ENCODE data around the gene KNOP1.

DNA sequence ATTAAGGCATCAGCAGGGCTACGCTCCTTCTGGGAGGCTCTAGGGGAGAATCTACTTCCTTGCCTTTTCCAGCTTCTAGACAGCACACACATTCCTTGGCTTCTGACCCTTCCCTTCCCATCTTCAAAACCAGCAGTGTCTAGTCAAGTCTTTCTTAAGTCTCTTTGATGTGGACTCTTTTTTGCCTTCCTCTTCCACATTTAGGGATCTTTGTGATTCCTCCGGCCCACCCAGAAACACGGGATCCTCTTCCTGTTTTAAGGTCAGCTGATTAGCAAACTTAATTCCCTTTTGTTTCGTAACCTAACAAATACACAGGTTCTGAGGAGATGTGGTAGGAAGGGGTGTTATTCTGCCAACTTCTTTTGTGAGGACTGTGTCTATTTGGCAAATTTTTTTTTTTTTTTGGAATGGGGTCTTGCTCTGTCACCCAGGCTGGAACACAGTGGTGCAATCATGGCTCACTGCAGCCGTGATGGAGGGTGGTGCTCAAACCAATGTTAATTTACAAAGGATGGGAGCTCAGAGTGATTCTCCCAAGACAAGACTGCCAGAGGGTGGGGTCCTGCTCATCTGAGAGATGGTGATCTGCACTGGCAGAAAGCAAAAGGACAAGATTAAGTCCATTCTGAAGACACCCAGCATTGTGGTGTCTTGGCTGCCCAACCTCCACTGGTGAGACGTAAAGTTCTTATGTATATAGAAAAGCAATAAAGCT is 14.7 kb downstream of the KNOP1 start:
- TF ChIP-seq BHLHE40 (IDR thresholded peaks at IDR 0.05; ENCODE audit: low read length): no peak
- TF ChIP-seq KLF13 (CRISPR knock-in tag; IDR thresholded peaks at IDR 0.05): no peak
- TF ChIP-seq, protein P1, sequence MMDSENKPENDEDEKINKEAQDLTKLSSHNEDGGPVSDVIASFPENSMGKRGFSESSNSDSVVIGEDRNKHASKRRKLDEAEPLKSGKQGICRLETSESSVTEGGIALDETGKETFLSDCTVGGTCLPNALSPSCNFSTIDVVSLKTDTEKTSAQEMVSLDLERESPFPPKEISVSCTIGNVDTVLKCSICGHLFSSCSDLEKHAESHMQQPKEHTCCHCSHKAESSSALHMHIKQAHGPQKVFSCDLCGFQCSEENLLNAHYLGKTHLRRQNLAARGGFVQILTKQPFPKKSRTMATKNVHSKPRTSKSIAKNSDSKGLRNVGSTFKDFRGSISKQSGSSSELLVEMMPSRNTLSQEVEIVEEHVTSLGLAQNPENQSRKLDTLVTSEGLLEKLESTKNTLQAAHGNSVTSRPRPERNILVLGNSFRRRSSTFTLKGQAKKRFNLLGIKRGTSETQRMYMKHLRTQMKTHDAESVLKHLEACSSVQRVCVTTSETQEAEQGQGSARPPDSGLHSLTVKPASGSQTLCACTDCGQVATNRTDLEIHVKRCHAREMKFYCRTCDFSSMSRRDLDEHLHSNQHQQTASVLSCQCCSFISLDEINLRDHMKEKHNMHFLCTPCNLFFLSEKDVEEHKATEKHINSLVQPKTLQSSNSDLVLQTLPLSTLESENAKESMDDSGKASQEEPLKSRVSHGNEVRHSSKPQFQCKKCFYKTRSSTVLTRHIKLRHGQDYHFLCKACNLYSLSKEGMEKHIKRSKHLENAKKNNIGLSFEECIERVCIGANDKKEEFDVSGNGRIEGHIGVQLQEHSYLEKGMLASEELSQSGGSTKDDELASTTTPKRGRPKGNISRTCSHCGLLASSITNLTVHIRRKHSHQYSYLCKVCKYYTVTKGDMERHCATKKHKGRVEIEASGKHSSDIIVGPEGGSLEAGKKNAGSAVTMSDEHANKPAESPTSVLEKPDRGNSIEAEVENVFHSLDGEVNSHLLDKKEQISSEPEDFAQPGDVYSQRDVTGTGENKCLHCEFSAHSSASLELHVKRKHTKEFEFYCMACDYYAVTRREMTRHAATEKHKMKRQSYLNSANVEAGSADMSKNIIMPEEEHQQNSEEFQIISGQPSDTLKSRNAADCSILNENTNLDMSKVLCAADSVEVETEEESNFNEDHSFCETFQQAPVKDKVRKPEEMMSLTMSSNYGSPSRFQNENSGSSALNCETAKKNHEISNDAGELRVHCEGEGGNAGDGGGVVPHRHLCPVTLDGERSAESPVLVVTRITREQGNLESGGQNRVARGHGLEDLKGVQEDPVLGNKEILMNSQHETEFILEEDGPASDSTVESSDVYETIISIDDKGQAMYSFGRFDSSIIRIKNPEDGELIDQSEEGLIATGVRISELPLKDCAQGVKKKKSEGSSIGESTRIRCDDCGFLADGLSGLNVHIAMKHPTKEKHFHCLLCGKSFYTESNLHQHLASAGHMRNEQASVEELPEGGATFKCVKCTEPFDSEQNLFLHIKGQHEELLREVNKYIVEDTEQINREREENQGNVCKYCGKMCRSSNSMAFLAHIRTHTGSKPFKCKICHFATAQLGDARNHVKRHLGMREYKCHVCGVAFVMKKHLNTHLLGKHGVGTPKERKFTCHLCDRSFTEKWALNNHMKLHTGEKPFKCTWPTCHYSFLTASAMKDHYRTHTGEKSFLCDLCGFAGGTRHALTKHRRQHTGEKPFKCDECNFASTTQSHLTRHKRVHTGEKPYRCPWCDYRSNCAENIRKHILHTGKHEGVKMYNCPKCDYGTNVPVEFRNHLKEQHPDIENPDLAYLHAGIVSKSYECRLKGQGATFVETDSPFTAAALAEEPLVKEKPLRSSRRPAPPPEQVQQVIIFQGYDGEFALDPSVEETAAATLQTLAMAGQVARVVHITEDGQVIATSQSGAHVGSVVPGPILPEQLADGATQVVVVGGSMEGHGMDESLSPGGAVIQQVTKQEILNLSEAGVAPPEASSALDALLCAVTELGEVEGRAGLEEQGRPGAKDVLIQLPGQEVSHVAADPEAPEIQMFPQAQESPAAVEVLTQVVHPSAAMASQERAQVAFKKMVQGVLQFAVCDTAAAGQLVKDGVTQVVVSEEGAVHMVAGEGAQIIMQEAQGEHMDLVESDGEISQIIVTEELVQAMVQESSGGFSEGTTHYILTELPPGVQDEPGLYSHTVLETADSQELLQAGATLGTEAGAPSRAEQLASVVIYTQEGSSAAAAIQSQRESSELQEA (CRISPR knock-in tag; IDR thresholded peaks at IDR 0.05; ENCODE audit: not compliant biosample characterization): no peak
- no peak for TF ChIP-seq PHF8 (CRISPR knock-in tag; IDR thresholded peaks at IDR 0.05)
- no peak for TF ChIP-seq HIVEP1 (CRISPR knock-in tag; IDR thresholded peaks at IDR 0.05)
- TF ChIP-seq FOXA1 (IDR thresholded peaks at IDR 0.05): no peak
- no peak for TF ChIP-seq FOXA1 (CRISPR knock-in tag; IDR thresholded peaks at IDR 0.05)
- TF ChIP-seq, protein P2, sequence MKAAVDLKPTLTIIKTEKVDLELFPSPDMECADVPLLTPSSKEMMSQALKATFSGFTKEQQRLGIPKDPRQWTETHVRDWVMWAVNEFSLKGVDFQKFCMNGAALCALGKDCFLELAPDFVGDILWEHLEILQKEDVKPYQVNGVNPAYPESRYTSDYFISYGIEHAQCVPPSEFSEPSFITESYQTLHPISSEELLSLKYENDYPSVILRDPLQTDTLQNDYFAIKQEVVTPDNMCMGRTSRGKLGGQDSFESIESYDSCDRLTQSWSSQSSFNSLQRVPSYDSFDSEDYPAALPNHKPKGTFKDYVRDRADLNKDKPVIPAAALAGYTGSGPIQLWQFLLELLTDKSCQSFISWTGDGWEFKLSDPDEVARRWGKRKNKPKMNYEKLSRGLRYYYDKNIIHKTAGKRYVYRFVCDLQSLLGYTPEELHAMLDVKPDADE (CRISPR knock-in tag; IDR thresholded peaks at IDR 0.05): no peak
- no peak for TF ChIP-seq MXI1 (IDR thresholded peaks at IDR 0.05; ENCODE audit: borderline replicate concordance, low read depth, low read length)
- no peak for TF ChIP-seq ZNF24 (IDR thresholded peaks at IDR 0.05)
- no peak for TF ChIP-seq ZNF883 (CRISPR knock-in tag; IDR thresholded peaks at IDR 0.05; ENCODE audit: not compliant biosample characterization)
- no peak for TF ChIP-seq ZMYM3 (CRISPR knock-in tag; IDR thresholded peaks at IDR 0.05)

All from HepG2 (cell line).